Neural cell (in vitro differentiated cells): ENCODE measurements around the gene GRWD1. TPM values are rescaled to one million over a fixed set of nuclear protein-coding genes. Genes with fewer than 3 reads are reported as not detected.

Experiments used
- H2AFZ ChIP-seq: fragments of 200-600, 300-800 bp; sonication (generic), shearing (Covaris generic); 2 replicates; pipeline ENCODE4 v1.6.0; 2014; ENCODE audit warnings: low read depth, mild to moderate bottlenecking, antibody characterized with exemption, low read length, moderate library complexity
- H3F3A ChIP-seq: fragments of 200-600 bp; shearing (Covaris generic); 2 replicates; pipeline ENCODE4 v1.6.1; 2016; ENCODE audit warnings: mild to moderate bottlenecking, moderate library complexity, mixed read lengths, antibody characterized with exemption, low read length; ENCODE audit not compliant: insufficient read depth, poor library complexity, severe bottlenecking
- H3K27ac ChIP-seq: fragments of 200-600, 300-800 bp; sonication (generic), shearing (Covaris generic); 2 replicates; pipeline ENCODE4 v1.5.1; 2014; ENCODE audit warnings: mild to moderate bottlenecking, low read length, moderate library complexity
- H3K27me3 ChIP-seq: fragments of 300-800, 200-600 bp; sonication (generic), shearing (Covaris generic); 2 replicates; pipeline ENCODE4 v1.6.0; 2014; ENCODE audit warnings: mild to moderate bottlenecking, low read depth, low read length, moderate library complexity; ENCODE audit not compliant: insufficient read depth
- H3K36me3 ChIP-seq: fragments of 300-800, 200-600 bp; sonication (generic), shearing (Covaris generic); 2 replicates; pipeline ENCODE4 v1.5.1; 2014; ENCODE audit warnings: mild to moderate bottlenecking, antibody characterized with exemption, low read length, moderate library complexity; ENCODE audit not compliant: insufficient read depth
- H3K4me2 ChIP-seq: fragments of 300-800, 200-600 bp; sonication (generic), shearing (Covaris generic); 2 replicates; pipeline ENCODE4 v1.6.0; 2014; ENCODE audit warnings: mild to moderate bottlenecking, low read length
- H3K4me3 ChIP-seq: fragments of 300-800, 200-600 bp; sonication (generic), shearing (Covaris generic); 2 replicates; pipeline ENCODE4 v1.5.1; 2014; ENCODE audit warnings: mild to moderate bottlenecking, low read length, moderate library complexity
- H3K79me2 ChIP-seq: fragments of 200-600 bp; shearing (Covaris generic); replicated peaks from 2 replicates; pipeline ENCODE4 v1.6.0; 2014; ENCODE audit warnings: mild to moderate bottlenecking, low read length, moderate library complexity; ENCODE audit not compliant: insufficient read depth
- H3K9ac ChIP-seq: fragments of 300-800, 200-600 bp; sonication (generic), shearing (Covaris generic); 2 replicates; pipeline ENCODE4 v1.6.1; 2016; ENCODE audit warnings: mild to moderate bottlenecking, low read length, mixed read lengths
- H3K9me2 ChIP-seq: fragments of 200-600 bp; shearing (Covaris generic); 2 replicates; pipeline ENCODE4 v1.6.1; 2016; ENCODE audit warnings: mild to moderate bottlenecking, low read length, mixed read lengths; ENCODE audit not compliant: insufficient read depth
- H3K9me3 ChIP-seq: fragments of 200-600, 300-800 bp; sonication (generic), shearing (Covaris generic); 2 replicates; pipeline ENCODE4 v1.6.1; 2016; ENCODE audit warnings: mild to moderate bottlenecking, mixed run types, low read length, moderate library complexity, mixed read lengths
- H4K20me1 ChIP-seq: fragments of 200-600 bp; shearing (Covaris generic); 2 replicates; pipeline ENCODE4 v1.6.1; 2016; ENCODE audit warnings: mild to moderate bottlenecking, mixed run types; ENCODE audit not compliant: insufficient read depth
- EP300 ChIP-seq: fragments of 450-650 bp; conservative IDR thresholded peaks from 2 replicates; pipeline ENCODE4 v1.6.1; 2014; ENCODE audit warnings: antibody characterized with exemption, mild to moderate bottlenecking, moderate library complexity; ENCODE audit not compliant: poor library complexity, severe bottlenecking
- EZH2 ChIP-seq: fragments of 200-600, 300-800 bp; shearing (Covaris generic), sonication (generic); IDR thresholded peaks from 2 replicates; pipeline ENCODE4 v1.6.1; 2014; ENCODE audit warnings: antibody characterized with exemption, low read length, borderline replicate concordance, mild to moderate bottlenecking; ENCODE audit not compliant: insufficient read depth, poor library complexity, severe bottlenecking
- MXI1 ChIP-seq: fragments of 450-650 bp; conservative IDR thresholded peaks from 2 replicates; pipeline ENCODE4 v1.6.1; 2014; ENCODE audit warnings: antibody characterized with exemption, mild to moderate bottlenecking; ENCODE audit not compliant: poor library complexity, severe bottlenecking
- POLR2AphosphoS5 ChIP-seq: IDR thresholded peaks from 2 replicates; pipeline ENCODE4 v1.6.1; 2012
- RAD21 ChIP-seq: fragments of 450-650 bp; conservative IDR thresholded peaks from 2 replicates; pipeline ENCODE4 v1.6.1; 2014; ENCODE audit warnings: antibody characterized with exemption, mild to moderate bottlenecking, moderate library complexity
- SMC3 ChIP-seq: fragments of 450-650 bp; conservative IDR thresholded peaks from 2 replicates; pipeline ENCODE4 v1.6.1; 2014; ENCODE audit warnings: antibody characterized with exemption, mild to moderate bottlenecking, moderate library complexity; ENCODE audit not compliant: poor library complexity
- TAF1 ChIP-seq: IDR thresholded peaks from 2 replicates; pipeline ENCODE4 v1.6.1; 2012; ENCODE audit warnings: low read depth
- polyA plus RNA-seq: library from polyadenylated mRNA; depleted of rRNA; stranded (reverse); fragments of >200 nt; gene quantifications from 2 replicates; pipeline ENCODE4 v1.2.3, GENCODE V29; 2014
- TF ChIP-seq, protein P1 (sequence below): fragments of 450-650 bp; IDR thresholded peaks from 2 replicates; pipeline ENCODE4 v1.5.1; 2014; ENCODE audit warnings: antibody characterized with exemption, mild to moderate bottlenecking, moderate library complexity; ENCODE audit not compliant: poor library complexity, severe bottlenecking
- TF ChIP-seq, protein P2 (sequence below): IDR thresholded peaks from 2 replicates; pipeline ENCODE4 v1.6.1; 2012; ENCODE audit warnings: borderline replicate concordance

The GRWD1 gene
- polyA plus RNA-seq, 1 donor from 2014 or later: 11.8 TPM

DNA sequence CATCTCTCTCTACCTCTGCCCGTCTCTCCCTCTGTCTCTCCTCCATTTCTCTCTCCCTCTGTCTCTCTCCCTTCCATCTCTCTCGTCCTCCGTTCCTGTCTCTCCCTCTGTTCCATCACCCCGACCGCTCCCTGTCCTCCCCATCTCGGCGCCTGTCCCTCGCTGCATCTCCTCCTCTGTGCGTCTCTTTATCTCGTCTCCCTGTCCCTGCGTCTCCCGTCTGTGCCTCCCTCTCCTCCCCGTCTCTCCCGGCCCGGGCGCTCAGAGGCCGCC is 47.7 kb upstream of the GRWD1 start:
- peak overlapping the region; percentile 94 for H3K4me3 ChIP-seq
- no peak overlapping the region for H3K4me2 ChIP-seq
- no peak overlapping the region for H3K9ac ChIP-seq
- no peaks in the 10 kb centered on the region for H4K20me1 ChIP-seq
- no peaks in the 10 kb centered on the region for H3F3A ChIP-seq
- H3K9me3 ChIP-seq: no peaks in the 10 kb centered on the region
- peaks cover 4% of the 10 kb centered on the region for H3K79me2 ChIP-seq
- no peaks in the 10 kb centered on the region for H3K9me2 ChIP-seq
- peaks cover 24% of the 10 kb centered on the region for H3K27me3 ChIP-seq
- no peaks in the 10 kb centered on the region for H3K36me3 ChIP-seq
- H3K27ac ChIP-seq: no peak overlapping the region
- H2AFZ ChIP-seq: no peak overlapping the region
- TF ChIP-seq, protein P1, sequence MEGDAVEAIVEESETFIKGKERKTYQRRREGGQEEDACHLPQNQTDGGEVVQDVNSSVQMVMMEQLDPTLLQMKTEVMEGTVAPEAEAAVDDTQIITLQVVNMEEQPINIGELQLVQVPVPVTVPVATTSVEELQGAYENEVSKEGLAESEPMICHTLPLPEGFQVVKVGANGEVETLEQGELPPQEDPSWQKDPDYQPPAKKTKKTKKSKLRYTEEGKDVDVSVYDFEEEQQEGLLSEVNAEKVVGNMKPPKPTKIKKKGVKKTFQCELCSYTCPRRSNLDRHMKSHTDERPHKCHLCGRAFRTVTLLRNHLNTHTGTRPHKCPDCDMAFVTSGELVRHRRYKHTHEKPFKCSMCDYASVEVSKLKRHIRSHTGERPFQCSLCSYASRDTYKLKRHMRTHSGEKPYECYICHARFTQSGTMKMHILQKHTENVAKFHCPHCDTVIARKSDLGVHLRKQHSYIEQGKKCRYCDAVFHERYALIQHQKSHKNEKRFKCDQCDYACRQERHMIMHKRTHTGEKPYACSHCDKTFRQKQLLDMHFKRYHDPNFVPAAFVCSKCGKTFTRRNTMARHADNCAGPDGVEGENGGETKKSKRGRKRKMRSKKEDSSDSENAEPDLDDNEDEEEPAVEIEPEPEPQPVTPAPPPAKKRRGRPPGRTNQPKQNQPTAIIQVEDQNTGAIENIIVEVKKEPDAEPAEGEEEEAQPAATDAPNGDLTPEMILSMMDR: no peak
- TF ChIP-seq POLR2AphosphoS5 (no peak), EZH2 (no peak), MXI1 (no peak), SMC3 (no peak), EP300 (no peak), TAF1 (no peak), RAD21 (no peak)
- TF ChIP-seq, protein P2, sequence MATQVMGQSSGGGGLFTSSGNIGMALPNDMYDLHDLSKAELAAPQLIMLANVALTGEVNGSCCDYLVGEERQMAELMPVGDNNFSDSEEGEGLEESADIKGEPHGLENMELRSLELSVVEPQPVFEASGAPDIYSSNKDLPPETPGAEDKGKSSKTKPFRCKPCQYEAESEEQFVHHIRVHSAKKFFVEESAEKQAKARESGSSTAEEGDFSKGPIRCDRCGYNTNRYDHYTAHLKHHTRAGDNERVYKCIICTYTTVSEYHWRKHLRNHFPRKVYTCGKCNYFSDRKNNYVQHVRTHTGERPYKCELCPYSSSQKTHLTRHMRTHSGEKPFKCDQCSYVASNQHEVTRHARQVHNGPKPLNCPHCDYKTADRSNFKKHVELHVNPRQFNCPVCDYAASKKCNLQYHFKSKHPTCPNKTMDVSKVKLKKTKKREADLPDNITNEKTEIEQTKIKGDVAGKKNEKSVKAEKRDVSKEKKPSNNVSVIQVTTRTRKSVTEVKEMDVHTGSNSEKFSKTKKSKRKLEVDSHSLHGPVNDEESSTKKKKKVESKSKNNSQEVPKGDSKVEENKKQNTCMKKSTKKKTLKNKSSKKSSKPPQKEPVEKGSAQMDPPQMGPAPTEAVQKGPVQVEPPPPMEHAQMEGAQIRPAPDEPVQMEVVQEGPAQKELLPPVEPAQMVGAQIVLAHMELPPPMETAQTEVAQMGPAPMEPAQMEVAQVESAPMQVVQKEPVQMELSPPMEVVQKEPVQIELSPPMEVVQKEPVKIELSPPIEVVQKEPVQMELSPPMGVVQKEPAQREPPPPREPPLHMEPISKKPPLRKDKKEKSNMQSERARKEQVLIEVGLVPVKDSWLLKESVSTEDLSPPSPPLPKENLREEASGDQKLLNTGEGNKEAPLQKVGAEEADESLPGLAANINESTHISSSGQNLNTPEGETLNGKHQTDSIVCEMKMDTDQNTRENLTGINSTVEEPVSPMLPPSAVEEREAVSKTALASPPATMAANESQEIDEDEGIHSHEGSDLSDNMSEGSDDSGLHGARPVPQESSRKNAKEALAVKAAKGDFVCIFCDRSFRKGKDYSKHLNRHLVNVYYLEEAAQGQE: no peak

DNA sequence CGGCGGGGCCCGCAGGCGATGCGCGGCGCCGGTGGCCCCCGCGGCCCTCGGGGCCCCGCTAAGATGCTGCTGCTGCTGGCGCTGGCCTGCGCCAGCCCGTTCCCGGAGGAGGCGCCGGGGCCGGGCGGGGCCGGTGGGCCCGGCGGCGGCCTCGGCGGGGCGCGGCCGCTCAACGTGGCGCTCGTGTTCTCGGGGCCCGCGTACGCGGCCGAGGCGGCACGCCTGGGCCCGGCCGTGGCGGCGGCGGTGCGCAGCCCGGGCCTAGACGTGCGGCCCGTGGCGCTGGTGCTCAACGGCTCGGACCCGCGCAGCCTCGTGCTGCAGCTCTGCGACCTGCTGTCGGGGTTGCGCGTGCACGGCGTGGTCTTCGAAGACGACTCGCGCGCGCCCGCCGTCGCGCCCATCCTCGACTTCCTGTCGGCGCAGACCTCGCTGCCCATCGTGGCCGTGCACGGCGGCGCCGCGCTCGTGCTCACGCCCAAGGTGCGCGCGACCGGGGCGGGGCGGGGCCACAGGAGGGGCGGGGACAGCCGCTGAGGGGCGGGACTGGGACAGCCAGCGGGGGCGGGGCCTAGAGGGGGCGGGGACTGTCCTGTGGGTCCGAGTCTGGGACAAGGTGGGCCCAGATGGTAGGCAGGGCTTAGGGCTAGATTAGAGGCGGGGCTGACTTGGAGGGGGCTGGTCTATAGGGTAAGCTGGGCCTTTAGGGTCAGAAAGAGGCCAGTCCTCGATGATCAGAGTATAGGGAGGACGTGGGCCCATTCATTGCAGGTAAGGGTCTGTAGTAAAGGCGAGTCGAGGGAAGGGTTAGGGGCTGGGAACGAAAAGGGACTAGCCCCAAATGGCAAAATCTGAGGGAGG is 47.2 kb upstream of the GRWD1 start:
- Histone ChIP-seq H4K20me1 (no peaks in the 10 kb centered on the region), H3K9me3 (no peaks in the 10 kb centered on the region), H3K4me3 (no peak overlapping the region), H3K9ac (no peak overlapping the region), H3K27me3 (peaks cover 24% of the 10 kb centered on the region), H3K36me3 (no peaks in the 10 kb centered on the region), H3F3A (no peaks in the 10 kb centered on the region), H3K27ac (no peak overlapping the region), H3K79me2 (peaks cover 4% of the 10 kb centered on the region), H3K4me2 (no peak overlapping the region), H2AFZ (no peak overlapping the region), H3K9me2 (no peaks in the 10 kb centered on the region)
- TF ChIP-seq MXI1 (no peak), EZH2 (no peak), TAF1 (no peak), EP300 (no peak), POLR2AphosphoS5 (no peak), SMC3 (no peak)
- TF ChIP-seq, protein P2: no peak
